T1000 (cell line): ENCODE data around the gene ENTR1.
A peak's percentile ranks its signal among the peaks of the same experiment; 100 is the strongest.

Experiments
- DNase-seq: peaks from one replicate; lab custom pipeline; 2025; ENCODE audit warnings: mixed read lengths; lab: John Stamatoyannopoulos, UW

ENTR1 gene

GRCh38 chr9:136361754-136362449 is 48.5 kb downstream of the ENTR1 start:
- DNase-seq = no peak

- no peak for DNase-seq
Measured at GRCh38 chr9:136361047-136361753, 49.2 kb downstream of the ENTR1 start.

GRCh38 chr9:136359774-136360718 is 50.4 kb downstream of the ENTR1 start:
- DNase-seq = no peak

GRCh38 chr9:136358888-136359287 is 51.5 kb downstream of the ENTR1 start:
- no peak for DNase-seq

GRCh38 chr9:136358016-136358415 is 52.4 kb downstream of the ENTR1 start:
- no peak for DNase-seq

- no peak for DNase-seq
Measured at GRCh38 chr9:136357202-136357725, 53.1 kb downstream of the ENTR1 start.

GRCh38 chr9:136355616-136356557 is 54.5 kb downstream of the ENTR1 start:
- no peak for DNase-seq

- DNase-seq = peak; percentile 18
Measured at GRCh38 chr9:136354592-136355085, 55.8 kb downstream of the ENTR1 start.

- no peak for DNase-seq
Measured at GRCh38 chr9:136353757-136354488, 56.5 kb downstream of the ENTR1 start.

- DNase-seq = no peak
Measured at GRCh38 chr9:136353088-136353487, 57.3 kb downstream of the ENTR1 start.

GRCh38 chr9:136352682-136353081 is 57.7 kb downstream of the ENTR1 start:
- DNase-seq = no peak
